ENCODE results near the gene EDA. TPM values are rescaled to one million over a fixed set of nuclear protein-coding genes. Genes with fewer than 3 reads are reported as not detected.

Gene EDA
- total RNA-seq, 4 donors from 2014 or later: 2.8 to 11.7 (median 7.1) TPM

DNA sequence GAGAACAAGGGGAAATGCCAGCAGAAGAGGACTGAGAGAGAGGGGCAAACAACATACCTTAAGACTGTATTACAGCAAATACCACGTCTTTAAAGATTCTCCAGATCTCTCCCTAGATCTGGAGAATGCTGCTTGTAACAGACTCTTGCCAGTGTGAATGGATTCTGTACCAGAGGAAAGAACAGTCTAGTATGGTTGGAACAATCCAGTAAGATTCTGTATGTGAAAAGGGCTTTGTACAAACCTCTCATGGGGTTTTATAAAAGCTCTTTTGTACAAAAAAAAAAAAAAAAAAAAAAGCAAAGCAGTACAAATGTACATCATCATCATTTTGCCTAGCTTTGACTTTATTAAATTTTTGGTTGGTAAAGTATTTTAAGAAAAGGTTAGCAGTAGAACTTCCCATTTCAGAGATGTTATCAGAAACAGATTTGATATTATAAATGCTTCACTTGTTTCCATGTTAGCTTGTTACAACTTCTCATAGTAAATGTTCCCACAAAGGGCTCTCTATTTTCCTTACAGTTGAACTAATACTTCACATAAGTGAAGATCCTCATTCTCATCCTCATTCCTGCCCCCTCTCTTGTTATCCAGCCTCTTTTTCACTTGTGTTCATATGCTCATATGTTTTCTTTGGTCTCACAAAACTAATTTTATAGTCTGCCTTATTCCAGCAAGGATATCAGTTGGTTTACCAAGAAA, 144.2 kb downstream of the EDA start:
- TF ChIP-seq, protein P1, sequence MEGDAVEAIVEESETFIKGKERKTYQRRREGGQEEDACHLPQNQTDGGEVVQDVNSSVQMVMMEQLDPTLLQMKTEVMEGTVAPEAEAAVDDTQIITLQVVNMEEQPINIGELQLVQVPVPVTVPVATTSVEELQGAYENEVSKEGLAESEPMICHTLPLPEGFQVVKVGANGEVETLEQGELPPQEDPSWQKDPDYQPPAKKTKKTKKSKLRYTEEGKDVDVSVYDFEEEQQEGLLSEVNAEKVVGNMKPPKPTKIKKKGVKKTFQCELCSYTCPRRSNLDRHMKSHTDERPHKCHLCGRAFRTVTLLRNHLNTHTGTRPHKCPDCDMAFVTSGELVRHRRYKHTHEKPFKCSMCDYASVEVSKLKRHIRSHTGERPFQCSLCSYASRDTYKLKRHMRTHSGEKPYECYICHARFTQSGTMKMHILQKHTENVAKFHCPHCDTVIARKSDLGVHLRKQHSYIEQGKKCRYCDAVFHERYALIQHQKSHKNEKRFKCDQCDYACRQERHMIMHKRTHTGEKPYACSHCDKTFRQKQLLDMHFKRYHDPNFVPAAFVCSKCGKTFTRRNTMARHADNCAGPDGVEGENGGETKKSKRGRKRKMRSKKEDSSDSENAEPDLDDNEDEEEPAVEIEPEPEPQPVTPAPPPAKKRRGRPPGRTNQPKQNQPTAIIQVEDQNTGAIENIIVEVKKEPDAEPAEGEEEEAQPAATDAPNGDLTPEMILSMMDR (IDR thresholded peaks at IDR 0.05): no peak
- TF ChIP-seq EP300 (IDR thresholded peaks at IDR 0.05): no peak
- TF ChIP-seq POLR2A (IDR thresholded peaks at IDR 0.05): no peak
- TF ChIP-seq POLR2AphosphoS5 (IDR thresholded peaks at IDR 0.05): no peak
- no peak overlapping the region for H3K27ac ChIP-seq
- WGBS, 2 donors (ENCODE audit: low coverage in 1 of 2): 45 to 83% methylated on average over 1 of the region's 1 CpG

DNA sequence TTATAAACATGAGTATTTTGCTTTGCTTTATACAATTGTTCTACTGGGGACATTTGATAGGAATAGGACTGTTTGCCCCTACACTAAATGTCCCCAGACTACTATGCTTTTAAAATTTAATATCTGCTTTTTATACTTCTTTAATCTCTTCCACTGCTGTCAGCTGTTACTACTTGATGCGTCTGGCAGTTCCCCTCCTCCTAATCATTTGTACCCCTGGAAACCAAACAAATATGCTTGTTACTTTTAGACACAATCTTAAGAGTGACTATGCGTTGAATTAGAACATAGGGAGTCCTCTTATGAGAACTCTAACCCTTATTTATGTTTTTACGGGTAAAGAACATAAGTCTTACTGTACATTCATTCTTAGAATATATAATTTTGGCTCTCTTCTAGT, 145.7 kb downstream of the EDA start:
- H3K4me3 ChIP-seq: no peak overlapping the region
- ATAC-seq: no peak
- no peaks in the 10 kb centered on the region for H3K36me3 ChIP-seq
- no peaks in the 10 kb centered on the region for H3K4me1 ChIP-seq
- 38 to 45% methylated on average over 3 of the region's 3 CpGs for WGBS, 2 donors (ENCODE audit: low coverage in 1 of 2)
- no peaks in the 10 kb centered on the region for H3K9me3 ChIP-seq
- H3K27me3 ChIP-seq: no peaks in the 10 kb centered on the region
- no peak overlapping the region for H3K27ac ChIP-seq
- TF ChIP-seq EP300 (IDR thresholded peaks at IDR 0.05) (no peak), POLR2A (IDR thresholded peaks at IDR 0.05) (no peak), POLR2AphosphoS5 (IDR thresholded peaks at IDR 0.05) (no peak)
- TF ChIP-seq, protein P1 (IDR thresholded peaks at IDR 0.05): no peak

More for the DNA sequence above, 144.2 kb downstream of the EDA start:
- Histone ChIP-seq H3K36me3 (no peaks in the 10 kb centered on the region), H3K27me3 (no peaks in the 10 kb centered on the region), H3K9me3 (no peaks in the 10 kb centered on the region), H3K4me1 (no peaks in the 10 kb centered on the region), H3K4me3 (no peak overlapping the region)
- no peak for ATAC-seq

DNA sequence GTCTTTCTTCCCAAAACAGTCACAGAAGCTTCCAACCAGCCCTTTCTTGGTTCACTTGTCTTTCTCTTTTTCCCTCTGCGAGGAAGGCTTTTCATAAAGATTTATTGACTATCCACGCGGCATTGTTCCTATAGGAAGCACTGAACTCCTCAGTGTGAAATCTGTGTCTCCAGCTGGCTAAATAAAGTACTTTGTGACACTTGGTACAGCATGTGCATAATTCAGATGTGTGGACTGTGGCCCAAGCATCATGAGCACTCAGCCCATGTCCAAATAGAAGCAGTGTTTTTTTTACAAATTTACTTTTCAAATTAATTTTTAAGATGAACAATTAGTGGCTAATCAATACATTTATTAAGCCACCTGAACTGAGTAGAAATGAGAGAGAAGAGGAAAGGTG, 146.4 kb downstream of the EDA start:
- no peaks in the 10 kb centered on the region for H3K36me3 ChIP-seq
- H3K27ac ChIP-seq: no peak overlapping the region
- no peaks in the 10 kb centered on the region for H3K9me3 ChIP-seq
- no peak overlapping the region for H3K4me3 ChIP-seq
- H3K4me1 ChIP-seq: no peaks in the 10 kb centered on the region
- TF ChIP-seq POLR2AphosphoS5 (IDR thresholded peaks at IDR 0.05) (no peak), EP300 (IDR thresholded peaks at IDR 0.05) (no peak), POLR2A (IDR thresholded peaks at IDR 0.05) (no peak)
- TF ChIP-seq, protein P1 (IDR thresholded peaks at IDR 0.05): no peak
- 77 to 91% methylated on average over 3 of the region's 3 CpGs for WGBS, 2 donors (ENCODE audit: low coverage in 1 of 2)
- H3K27me3 ChIP-seq: no peaks in the 10 kb centered on the region
- no peak for ATAC-seq

DNA sequence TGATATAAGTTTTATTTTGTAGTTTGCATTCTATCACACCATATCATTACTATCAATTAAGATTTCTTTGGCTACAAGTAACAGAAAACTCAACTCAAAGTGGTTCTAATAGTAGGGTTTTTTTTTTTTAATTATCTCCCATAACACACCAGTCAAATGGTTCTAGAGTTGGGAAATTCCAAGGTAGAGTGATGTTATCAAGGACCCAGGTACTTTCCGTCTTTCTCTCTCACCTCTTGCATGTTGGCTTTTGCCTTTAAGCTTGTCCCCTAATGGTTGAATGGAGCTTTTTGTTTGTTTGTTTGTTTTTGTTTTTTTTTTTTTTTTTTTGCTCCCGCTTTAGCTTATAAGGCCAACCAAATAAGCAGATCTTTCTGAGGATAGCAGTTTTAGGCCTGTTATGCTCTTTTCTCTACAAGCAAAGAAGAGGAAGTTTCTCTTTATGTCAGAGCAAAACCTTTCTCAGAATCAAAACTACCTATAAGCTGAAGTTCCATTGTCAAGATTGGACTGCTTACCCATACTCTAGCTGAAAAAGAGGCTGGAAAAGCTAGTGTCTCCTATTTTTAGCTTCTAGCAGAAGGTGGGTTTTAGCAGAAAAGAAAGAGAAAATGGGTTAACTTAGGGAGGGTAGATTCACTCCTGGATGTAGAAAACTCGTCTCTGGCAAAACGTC, 177.5 kb downstream of the EDA start:
- H3K9me3 ChIP-seq: no peaks in the 10 kb centered on the region
- H3K4me1 ChIP-seq: no peaks in the 10 kb centered on the region
- WGBS, 2 donors (ENCODE audit: low coverage in 1 of 2): 59 to 62% methylated on average over 3 of the region's 4 CpGs
- TF ChIP-seq, protein P1 (IDR thresholded peaks at IDR 0.05): no peak
- no peak for TF ChIP-seq EP300 (IDR thresholded peaks at IDR 0.05)
- TF ChIP-seq POLR2A (IDR thresholded peaks at IDR 0.05): no peak
- no peak for TF ChIP-seq POLR2AphosphoS5 (IDR thresholded peaks at IDR 0.05)
- H3K36me3 ChIP-seq: no peaks in the 10 kb centered on the region
- ATAC-seq: no peak
- H3K27me3 ChIP-seq: no peaks in the 10 kb centered on the region
- H3K27ac ChIP-seq: no peak overlapping the region
- no peak overlapping the region for H3K4me3 ChIP-seq

DNA sequence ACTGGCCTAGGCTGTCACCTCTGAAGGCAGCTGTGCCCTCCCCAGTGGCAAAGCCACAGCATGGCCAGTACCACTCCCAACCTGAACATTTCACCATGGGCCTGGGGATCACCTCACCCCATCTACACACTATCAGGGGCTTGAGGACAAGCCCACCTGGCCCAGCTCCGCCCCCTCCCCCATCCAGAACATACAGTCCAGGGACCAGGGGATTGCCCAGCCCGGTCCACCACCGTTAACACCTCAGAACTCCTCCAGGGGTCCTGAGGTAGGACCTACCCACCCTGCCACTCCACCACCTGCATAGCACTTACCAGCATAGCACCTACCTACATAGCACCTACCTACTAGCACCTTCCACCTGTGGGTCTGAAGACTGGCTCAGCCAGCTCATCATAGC, 179.8 kb downstream of the EDA start:
- Histone ChIP-seq H3K4me3 (no peak overlapping the region), H3K4me1 (no peaks in the 10 kb centered on the region), H3K9me3 (no peaks in the 10 kb centered on the region), H3K27ac (no peak overlapping the region), H3K27me3 (no peaks in the 10 kb centered on the region), H3K36me3 (no peaks in the 10 kb centered on the region)
- no peak for TF ChIP-seq EP300 (IDR thresholded peaks at IDR 0.05)
- TF ChIP-seq, protein P1 (IDR thresholded peaks at IDR 0.05): no peak
- TF ChIP-seq POLR2AphosphoS5 (IDR thresholded peaks at IDR 0.05): no peak
- TF ChIP-seq POLR2A (IDR thresholded peaks at IDR 0.05): no peak
- ATAC-seq: no peak
- WGBS, 2 donors (ENCODE audit: low coverage in 1 of 2): no CpG with 5 or more reads among the region's 3 CpGs
